Epithelial cell of umbilical artery (primary cell): ENCODE results near the gene SLC38A11. TPM values are rescaled to one million over a fixed set of nuclear protein-coding genes. Genes with fewer than 3 reads are reported as not detected.

Experiments
- total RNA-seq: library from RNA; depleted of rRNA; stranded (reverse); fragments of >200 nt; gene quantifications from 2 replicates; pipeline ENCODE4 v1.2.3, GENCODE V29; 2014

The SLC38A11 gene, protein sequence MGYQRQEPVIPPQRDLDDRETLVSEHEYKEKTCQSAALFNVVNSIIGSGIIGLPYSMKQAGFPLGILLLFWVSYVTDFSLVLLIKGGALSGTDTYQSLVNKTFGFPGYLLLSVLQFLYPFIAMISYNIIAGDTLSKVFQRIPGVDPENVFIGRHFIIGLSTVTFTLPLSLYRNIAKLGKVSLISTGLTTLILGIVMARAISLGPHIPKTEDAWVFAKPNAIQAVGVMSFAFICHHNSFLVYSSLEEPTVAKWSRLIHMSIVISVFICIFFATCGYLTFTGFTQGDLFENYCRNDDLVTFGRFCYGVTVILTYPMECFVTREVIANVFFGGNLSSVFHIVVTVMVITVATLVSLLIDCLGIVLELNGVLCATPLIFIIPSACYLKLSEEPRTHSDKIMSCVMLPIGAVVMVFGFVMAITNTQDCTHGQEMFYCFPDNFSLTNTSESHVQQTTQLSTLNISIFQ
- not detected in 2 replicates for total RNA-seq

GRCh38 chr2:164954954-164955701 lies at the start of gene SLC38A11:
Gene SLC38A11, minus strand, starts transcription at chr2:164955525. Its CDS starts 278 bp downstream, at chr2:164955247.

Other genes starting within 250 kb of the SLC38A11 start
- gene COBLL1, start 113.7 kb downstream of the SLC38A11 start, total RNA-seq: 10.1 and 26.0 TPM in 2 replicates
- under 0.01 TPM in 2 replicates for gene SCN3A, start 248.5 kb upstream of the SLC38A11 start, total RNA-seq